Naive B cell (primary cell): ENCODE measurements around the gene SND1. TPM values are rescaled to one million over a fixed set of nuclear protein-coding genes. Genes with fewer than 3 reads are reported as not detected.

ENCODE experiments used
- ATAC-seq, 2 donors: fragments of 150-1000 bp; cut with Tn5 transposase; 2 replicates each; pipeline ENCODE4 v1.10.0; 2021; ENCODE audit warnings: low read depth in 2 of 2, mild to moderate bottlenecking in 2 of 2, moderate library complexity in 2 of 2
- DNase-seq: peaks from one replicate; pipeline ENCODE4 v3.0.0; 2022
- H3K27ac Mint-ChIP-seq, 6 donors: one replicate each; pipeline ENCODE4 v1.8.0; 2020 to 2022; ENCODE audit warnings: mild to moderate bottlenecking in 6 of 6, mixed read lengths in 6 of 6, moderate library complexity in 5 of 6, inconsistent platforms in 2 of 6
- H3K27me3 Mint-ChIP-seq, 3 donors: one replicate each; pipeline ENCODE4 v1.8.0; 2021 to 2022; ENCODE audit warnings: mixed read lengths in 3 of 3, mild to moderate bottlenecking in 1 of 3
- H3K36me3 Mint-ChIP-seq, 2 donors: one replicate each; pipeline ENCODE4 v1.8.0; 2020 to 2022; ENCODE audit warnings: mixed read lengths in 2 of 2, inconsistent platforms in 1 of 2, mild to moderate bottlenecking in 1 of 2
- H3K4me1 Mint-ChIP-seq, 3 donors: one replicate each; pipeline ENCODE4 v1.8.0; 2020 to 2022; ENCODE audit warnings: mixed read lengths in 3 of 3, inconsistent platforms in 1 of 3, mild to moderate bottlenecking in 1 of 3, moderate library complexity in 1 of 3
- H3K4me3 Mint-ChIP-seq, 8 donors: one replicate each; pipeline ENCODE4 v1.8.0; 2020 to 2022; ENCODE audit warnings: mild to moderate bottlenecking in 8 of 8, mixed read lengths in 8 of 8, moderate library complexity in 8 of 8, inconsistent platforms in 2 of 8
- H3K9me3 Mint-ChIP-seq, 7 donors: one replicate each; pipeline ENCODE4 v1.8.0; 2020 to 2022; ENCODE audit warnings: mixed read lengths in 7 of 7, mild to moderate bottlenecking in 5 of 7, inconsistent platforms in 2 of 7, moderate library complexity in 1 of 7
- polyA plus RNA-seq, 6 donors: library from polyadenylated mRNA; unstranded; fragments of 300-500 nt; fragmentation: Illumina TruSeq; gene quantifications; one replicate each; pipeline ENCODE4 v1.2.3, GENCODE V29; 2021; ENCODE audit warnings: low read depth in 6 of 6

SND1 gene
- polyA plus RNA-seq, 6 donors from 2014 or later: 50.6 to 83.1 (median 74.2) TPM

GRCh38 chr7:128000048-128000447, 348.1 kb downstream of the SND1 start:
- no peak overlapping the region for H3K4me3 Mint-ChIP-seq
- peaks cover 37 to 47% (median 41%) of the 10 kb centered on the region in 3 donors for H3K4me1 Mint-ChIP-seq
- H3K27me3 Mint-ChIP-seq: no peaks in the 10 kb centered on the region
- peaks cover 0 to 1% (median 0%) of the 10 kb centered on the region in 7 donors for H3K9me3 Mint-ChIP-seq
- ATAC-seq (no peak), DNase-seq (no peak)
- peak overlapping the region in 3 of 6 donors; percentile 40 to 63 (median 47) for H3K27ac Mint-ChIP-seq
- no peaks in the 10 kb centered on the region for H3K36me3 Mint-ChIP-seq

DNA sequence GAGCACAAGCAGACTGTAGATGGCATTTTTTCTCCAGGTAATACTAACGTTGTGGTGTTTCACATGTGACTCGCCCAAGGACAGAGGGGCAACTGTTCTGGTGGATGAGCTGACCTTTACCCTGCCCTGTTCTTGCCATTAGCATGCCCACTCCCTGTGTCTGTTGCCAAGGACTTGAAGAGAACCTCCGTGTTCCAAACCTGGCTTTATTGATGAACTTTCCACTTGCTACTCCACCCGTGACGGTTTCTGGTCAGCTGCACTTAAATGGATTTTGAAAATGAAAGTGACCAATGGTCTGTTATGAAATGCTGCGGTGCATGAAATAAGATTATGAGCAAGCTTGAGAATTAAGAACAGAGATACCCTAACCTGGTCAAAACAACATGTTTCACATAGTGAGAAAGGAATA, 348.9 kb downstream of the SND1 start:
- no peak overlapping the region for H3K4me3 Mint-ChIP-seq
- H3K9me3 Mint-ChIP-seq: peaks cover 0 to 1% (median 0%) of the 10 kb centered on the region in 7 donors
- no peak for ATAC-seq
- no peak for DNase-seq
- H3K4me1 Mint-ChIP-seq: peaks cover 45 to 55% (median 48%) of the 10 kb centered on the region in 3 donors
- H3K36me3 Mint-ChIP-seq: no peaks in the 10 kb centered on the region
- peak overlapping the region in 1 of 6 donors; percentile 61 for H3K27ac Mint-ChIP-seq
- H3K27me3 Mint-ChIP-seq: no peaks in the 10 kb centered on the region

DNA sequence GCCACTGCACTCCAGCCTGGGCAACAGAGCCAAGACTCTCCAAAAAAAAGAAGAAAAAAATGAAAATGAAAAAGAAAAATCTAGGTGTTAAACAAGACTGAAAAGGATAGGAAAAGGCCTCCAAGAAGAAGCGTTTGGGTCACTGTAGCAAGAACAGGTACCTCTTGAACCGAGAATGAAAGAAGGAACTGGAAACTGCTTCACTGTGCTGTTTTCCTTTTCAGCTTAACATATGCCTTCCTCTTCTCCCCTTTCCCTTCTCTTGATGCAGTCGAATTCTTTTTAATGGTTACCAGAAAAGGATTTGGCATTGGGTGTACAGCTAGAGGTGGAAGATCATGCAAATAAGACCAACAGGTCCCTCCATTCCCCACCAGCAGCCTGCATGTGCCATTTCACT, 351.2 kb downstream of the SND1 start:
- Mint-ChIP-seq H3K4me1 (peaks cover 48 to 63% (median 49%) of the 10 kb centered on the region in 3 donors), H3K4me3 (peak overlapping the region; percentile 1 to 80 (median 54)), H3K27me3 (no peaks in the 10 kb centered on the region), H3K9me3 (peaks cover 0 to 1% (median 0%) of the 10 kb centered on the region in 7 donors), H3K27ac (peak overlapping the region in 5 of 6 donors; percentile 47 to 88 (median 61)), H3K36me3 (no peaks in the 10 kb centered on the region)
- no peak for DNase-seq
- peak; percentile 57 to 74 for ATAC-seq

- H3K27ac Mint-ChIP-seq: peak overlapping the region in 3 of 6 donors; percentile 31 to 79 (median 51)
- H3K36me3 Mint-ChIP-seq: no peaks in the 10 kb centered on the region
- peak overlapping the region; percentile 1 to 80 (median 51) for H3K4me3 Mint-ChIP-seq
- H3K4me1 Mint-ChIP-seq: peaks cover 48 to 63% (median 48%) of the 10 kb centered on the region in 3 donors
- H3K9me3 Mint-ChIP-seq: peaks cover 0 to 1% (median 0%) of the 10 kb centered on the region in 7 donors
- no peak for DNase-seq
- no peaks in the 10 kb centered on the region for H3K27me3 Mint-ChIP-seq
- peak; percentile 13 to 31 for ATAC-seq
Observed at GRCh38 chr7:128003787-128004186, 351.8 kb downstream of the SND1 start.

DNA sequence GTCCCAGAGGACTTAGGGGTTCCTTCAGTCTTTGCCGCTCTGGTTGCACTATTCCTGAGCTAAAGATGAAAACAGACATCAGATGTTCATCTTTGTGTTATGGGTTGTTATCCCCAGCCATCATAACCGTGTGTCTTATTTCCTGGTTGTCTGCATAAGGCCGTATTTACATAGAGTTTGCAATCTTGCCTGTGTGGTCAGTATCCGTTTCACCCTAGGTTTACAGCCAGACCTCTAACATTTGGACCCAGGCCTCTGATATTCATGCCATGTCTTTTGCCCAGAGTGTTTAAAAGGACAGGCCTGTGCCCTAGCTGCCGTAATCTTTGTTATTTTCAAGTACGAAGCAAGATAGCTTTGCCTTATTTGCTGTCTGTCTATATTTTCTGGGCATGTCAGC, 352.6 kb downstream of the SND1 start:
- Mint-ChIP-seq H3K9me3 (peaks cover 0 to 1% (median 0%) of the 10 kb centered on the region in 7 donors), H3K27ac (peak overlapping the region in 1 of 6 donors; percentile 12), H3K4me3 (peak overlapping the region in 6 of 8 donors; percentile 23 to 80 (median 56)), H3K36me3 (peaks cover 0 to under 1% of the 10 kb centered on the region in 2 donors), H3K27me3 (no peaks in the 10 kb centered on the region), H3K4me1 (peaks cover 44 to 63% (median 48%) of the 10 kb centered on the region in 3 donors)
- no peak for ATAC-seq
- DNase-seq: no peak

DNA sequence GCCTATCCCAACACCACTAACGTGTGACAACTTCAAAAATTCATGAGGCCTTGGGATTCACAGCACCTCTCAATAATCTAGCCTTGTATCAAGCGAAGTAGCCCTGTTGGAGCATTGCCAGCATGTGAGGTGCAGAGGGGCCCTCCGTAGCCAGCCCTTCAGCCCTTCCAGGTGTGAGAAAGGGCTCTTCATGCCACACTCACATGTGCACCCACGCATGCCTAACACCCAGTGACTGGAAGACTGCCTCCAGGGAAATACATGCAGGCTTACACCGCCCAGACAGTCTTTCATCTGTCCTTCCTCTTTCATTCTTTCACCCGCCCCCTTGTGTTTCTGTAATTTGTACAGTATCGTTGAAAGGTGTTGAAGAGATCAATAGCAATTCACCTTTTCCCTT, 353.1 kb downstream of the SND1 start:
- peaks cover 44 to 62% (median 48%) of the 10 kb centered on the region in 3 donors for H3K4me1 Mint-ChIP-seq
- H3K36me3 Mint-ChIP-seq: peaks cover 0 to 5% of the 10 kb centered on the region in 2 donors
- DNase-seq: no peak
- H3K27ac Mint-ChIP-seq: peak overlapping the region in 4 of 6 donors; percentile 12 to 78 (median 42)
- no peaks in the 10 kb centered on the region for H3K27me3 Mint-ChIP-seq
- H3K4me3 Mint-ChIP-seq: peak overlapping the region in 7 of 8 donors; percentile 1 to 80 (median 50)
- peaks cover 0 to 1% (median 0%) of the 10 kb centered on the region in 7 donors for H3K9me3 Mint-ChIP-seq
- ATAC-seq: peak; percentile 76 to 86

- Mint-ChIP-seq H3K4me3 (peak overlapping the region in 1 of 8 donors; percentile 30), H3K27ac (peak overlapping the region in 2 of 6 donors; percentile 32 to 78), H3K27me3 (no peaks in the 10 kb centered on the region), H3K9me3 (peaks cover 0 to 1% (median 0%) of the 10 kb centered on the region in 7 donors), H3K4me1 (peaks cover 42 to 56% (median 46%) of the 10 kb centered on the region in 3 donors), H3K36me3 (peaks cover 0 to 8% of the 10 kb centered on the region in 2 donors)
- DNase-seq: no peak
- ATAC-seq: no peak
Observed at GRCh38 chr7:128005759-128006159, 353.8 kb downstream of the SND1 start.

DNA sequence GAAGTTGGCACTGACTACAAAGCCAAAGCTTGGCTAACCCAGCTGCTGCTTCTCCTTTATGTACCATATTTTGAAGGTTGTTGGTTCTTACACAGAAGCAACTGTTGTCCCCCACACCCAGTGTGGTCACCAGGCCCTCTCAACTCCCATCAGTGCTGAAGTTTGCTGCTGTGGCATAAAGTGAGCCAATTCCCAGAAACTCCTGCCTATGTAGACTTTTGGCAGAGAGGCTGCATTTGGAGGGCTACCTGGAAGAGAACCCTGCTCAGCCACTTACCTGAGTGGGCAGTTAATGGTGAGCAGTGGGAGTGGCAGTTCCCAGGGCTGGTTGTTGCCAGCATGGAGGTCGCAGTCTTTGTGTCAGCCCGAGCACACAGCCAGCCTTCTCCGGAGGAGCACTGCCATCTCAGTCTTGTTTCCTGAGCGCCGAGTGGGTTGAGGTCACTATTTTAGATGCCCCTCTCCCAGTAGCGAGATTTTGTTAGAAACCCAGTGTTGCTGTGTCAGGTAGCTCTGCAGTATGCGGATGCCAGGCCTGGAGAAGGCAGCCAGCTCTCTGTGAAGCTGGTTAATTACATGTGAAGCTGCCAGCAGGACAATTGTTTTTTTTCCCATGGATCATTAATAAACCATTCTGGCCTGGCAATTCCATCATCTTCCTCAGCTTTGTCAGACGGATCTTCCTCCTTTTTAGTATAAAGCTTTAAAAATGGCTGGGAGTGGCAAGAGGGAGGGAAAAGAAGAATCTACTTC, 354.7 kb downstream of the SND1 start:
- peak overlapping the region in 1 of 6 donors; percentile 37 for H3K27ac Mint-ChIP-seq
- ATAC-seq (no peak), DNase-seq (no peak)
- H3K36me3 Mint-ChIP-seq: peaks cover 0 to 8% of the 10 kb centered on the region in 2 donors
- peaks cover 0 to 1% (median 0%) of the 10 kb centered on the region in 7 donors for H3K9me3 Mint-ChIP-seq
- no peaks in the 10 kb centered on the region for H3K27me3 Mint-ChIP-seq
- peaks cover 39 to 49% (median 42%) of the 10 kb centered on the region in 3 donors for H3K4me1 Mint-ChIP-seq
- H3K4me3 Mint-ChIP-seq: no peak overlapping the region

- Mint-ChIP-seq H3K4me1 (peaks cover 36 to 43% (median 38%) of the 10 kb centered on the region in 3 donors), H3K4me3 (no peak overlapping the region), H3K9me3 (peaks cover 0 to 1% (median 0%) of the 10 kb centered on the region in 7 donors), H3K27me3 (no peaks in the 10 kb centered on the region), H3K27ac (no peak overlapping the region), H3K36me3 (peaks cover 0 to 8% of the 10 kb centered on the region in 2 donors)
- no peak for DNase-seq
- no peak for ATAC-seq
Observed at GRCh38 chr7:128007303-128007680, 355.3 kb downstream of the SND1 start.

DNA sequence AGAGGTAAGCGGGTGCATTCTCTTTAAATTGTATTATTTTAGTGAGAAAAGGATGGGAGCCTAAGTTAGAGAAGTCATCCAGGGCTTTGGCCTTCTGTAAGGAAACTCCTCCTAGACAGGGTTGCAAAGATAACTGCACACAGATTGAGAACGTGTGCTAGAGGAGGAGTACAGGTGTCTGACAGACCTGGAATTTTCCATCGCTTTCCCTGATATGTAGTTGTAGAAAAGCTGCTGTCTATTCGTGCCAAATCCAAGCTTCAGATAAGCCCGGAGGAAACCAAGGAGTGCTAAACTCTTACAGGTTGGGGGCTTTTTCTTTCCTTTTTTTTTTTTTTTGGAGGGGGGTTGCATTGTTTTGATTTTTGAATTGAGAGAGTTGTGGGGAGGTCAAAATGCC, 356.1 kb downstream of the SND1 start:
- ATAC-seq (no peak), DNase-seq (no peak)
- H3K36me3 Mint-ChIP-seq: peaks cover 0 to 8% of the 10 kb centered on the region in 2 donors
- no peaks in the 10 kb centered on the region for H3K27me3 Mint-ChIP-seq
- no peak overlapping the region for H3K4me3 Mint-ChIP-seq
- no peak overlapping the region for H3K27ac Mint-ChIP-seq
- peaks cover 27 to 35% (median 30%) of the 10 kb centered on the region in 3 donors for H3K4me1 Mint-ChIP-seq
- no peaks in the 10 kb centered on the region for H3K9me3 Mint-ChIP-seq

DNA sequence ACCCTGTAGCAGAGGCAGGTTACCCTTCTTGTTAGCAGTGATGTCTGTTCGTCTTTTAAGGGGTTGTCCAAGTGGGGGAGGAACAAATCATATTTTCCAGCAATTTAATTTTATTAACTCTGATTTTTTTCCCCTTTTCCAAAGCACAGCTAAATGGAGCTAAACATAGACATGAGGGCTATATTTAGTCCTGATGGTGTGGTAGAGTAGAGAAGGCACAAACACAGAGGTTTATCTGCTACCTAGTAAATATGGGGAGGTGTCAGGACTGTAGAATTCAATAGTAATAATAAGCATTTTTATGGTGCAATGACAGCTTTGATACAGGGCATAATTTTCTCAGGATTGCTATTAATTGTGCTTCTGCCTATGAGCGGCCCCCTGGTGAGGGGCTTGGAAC, 356.8 kb downstream of the SND1 start:
- Mint-ChIP-seq H3K36me3 (peaks cover 0 to 8% of the 10 kb centered on the region in 2 donors), H3K27ac (no peak overlapping the region), H3K4me1 (peaks cover 21 to 29% (median 24%) of the 10 kb centered on the region in 3 donors), H3K9me3 (no peaks in the 10 kb centered on the region), H3K27me3 (no peaks in the 10 kb centered on the region), H3K4me3 (no peak overlapping the region)
- ATAC-seq (no peak), DNase-seq (no peak)

- ATAC-seq (no peak), DNase-seq (no peak)
- peaks cover 3 to 11% (median 5%) of the 10 kb centered on the region in 3 donors for H3K4me1 Mint-ChIP-seq
- no peak overlapping the region for H3K4me3 Mint-ChIP-seq
- no peaks in the 10 kb centered on the region for H3K27me3 Mint-ChIP-seq
- H3K36me3 Mint-ChIP-seq: peaks cover 0 to 8% of the 10 kb centered on the region in 2 donors
- no peaks in the 10 kb centered on the region for H3K9me3 Mint-ChIP-seq
- no peak overlapping the region for H3K27ac Mint-ChIP-seq
Observed at GRCh38 chr7:128010391-128011127, 358.6 kb downstream of the SND1 start.

- H3K36me3 Mint-ChIP-seq: peaks cover 0 to 8% of the 10 kb centered on the region in 2 donors
- no peaks in the 10 kb centered on the region for H3K27me3 Mint-ChIP-seq
- ATAC-seq: no peak
- H3K27ac Mint-ChIP-seq: peak overlapping the region in 2 of 6 donors; percentile 9 to 40
- no peak for DNase-seq
- peaks cover 0 to 4% (median 0%) of the 10 kb centered on the region in 3 donors for H3K4me1 Mint-ChIP-seq
- no peak overlapping the region for H3K4me3 Mint-ChIP-seq
- no peaks in the 10 kb centered on the region for H3K9me3 Mint-ChIP-seq
Observed at GRCh38 chr7:128011131-128011661, 359.2 kb downstream of the SND1 start.
